Measurements from ENCODE around the gene SORCS1. TPM values are rescaled to one million over a fixed set of nuclear protein-coding genes. Genes with fewer than 3 reads are reported as not detected.

The SORCS1 gene
- total and polyA plus RNA-seq, 2 experiments from 2014 or later = 2.9 to 8.9 TPM

DNA sequence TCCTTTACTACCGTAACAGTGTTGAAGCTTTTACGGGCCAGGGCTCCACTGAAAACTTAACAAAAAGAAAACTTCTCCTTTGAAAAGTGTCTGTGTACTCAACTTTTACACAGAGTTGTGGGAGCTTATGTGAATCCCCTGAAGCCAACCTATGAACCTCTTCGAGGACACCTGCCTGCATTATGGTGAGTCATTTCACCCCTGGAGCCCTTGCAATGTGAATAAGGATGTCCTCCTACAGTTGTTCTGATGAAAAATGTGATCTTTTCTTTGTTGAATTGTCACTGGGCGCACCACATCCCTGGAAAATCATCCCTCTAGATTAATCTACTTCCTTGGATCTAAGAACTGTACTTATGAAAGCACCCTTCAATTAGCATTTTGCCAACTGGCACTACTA is 93.2 kb downstream of the SORCS1 start (continued):
- TF ChIP-seq, protein P1, sequence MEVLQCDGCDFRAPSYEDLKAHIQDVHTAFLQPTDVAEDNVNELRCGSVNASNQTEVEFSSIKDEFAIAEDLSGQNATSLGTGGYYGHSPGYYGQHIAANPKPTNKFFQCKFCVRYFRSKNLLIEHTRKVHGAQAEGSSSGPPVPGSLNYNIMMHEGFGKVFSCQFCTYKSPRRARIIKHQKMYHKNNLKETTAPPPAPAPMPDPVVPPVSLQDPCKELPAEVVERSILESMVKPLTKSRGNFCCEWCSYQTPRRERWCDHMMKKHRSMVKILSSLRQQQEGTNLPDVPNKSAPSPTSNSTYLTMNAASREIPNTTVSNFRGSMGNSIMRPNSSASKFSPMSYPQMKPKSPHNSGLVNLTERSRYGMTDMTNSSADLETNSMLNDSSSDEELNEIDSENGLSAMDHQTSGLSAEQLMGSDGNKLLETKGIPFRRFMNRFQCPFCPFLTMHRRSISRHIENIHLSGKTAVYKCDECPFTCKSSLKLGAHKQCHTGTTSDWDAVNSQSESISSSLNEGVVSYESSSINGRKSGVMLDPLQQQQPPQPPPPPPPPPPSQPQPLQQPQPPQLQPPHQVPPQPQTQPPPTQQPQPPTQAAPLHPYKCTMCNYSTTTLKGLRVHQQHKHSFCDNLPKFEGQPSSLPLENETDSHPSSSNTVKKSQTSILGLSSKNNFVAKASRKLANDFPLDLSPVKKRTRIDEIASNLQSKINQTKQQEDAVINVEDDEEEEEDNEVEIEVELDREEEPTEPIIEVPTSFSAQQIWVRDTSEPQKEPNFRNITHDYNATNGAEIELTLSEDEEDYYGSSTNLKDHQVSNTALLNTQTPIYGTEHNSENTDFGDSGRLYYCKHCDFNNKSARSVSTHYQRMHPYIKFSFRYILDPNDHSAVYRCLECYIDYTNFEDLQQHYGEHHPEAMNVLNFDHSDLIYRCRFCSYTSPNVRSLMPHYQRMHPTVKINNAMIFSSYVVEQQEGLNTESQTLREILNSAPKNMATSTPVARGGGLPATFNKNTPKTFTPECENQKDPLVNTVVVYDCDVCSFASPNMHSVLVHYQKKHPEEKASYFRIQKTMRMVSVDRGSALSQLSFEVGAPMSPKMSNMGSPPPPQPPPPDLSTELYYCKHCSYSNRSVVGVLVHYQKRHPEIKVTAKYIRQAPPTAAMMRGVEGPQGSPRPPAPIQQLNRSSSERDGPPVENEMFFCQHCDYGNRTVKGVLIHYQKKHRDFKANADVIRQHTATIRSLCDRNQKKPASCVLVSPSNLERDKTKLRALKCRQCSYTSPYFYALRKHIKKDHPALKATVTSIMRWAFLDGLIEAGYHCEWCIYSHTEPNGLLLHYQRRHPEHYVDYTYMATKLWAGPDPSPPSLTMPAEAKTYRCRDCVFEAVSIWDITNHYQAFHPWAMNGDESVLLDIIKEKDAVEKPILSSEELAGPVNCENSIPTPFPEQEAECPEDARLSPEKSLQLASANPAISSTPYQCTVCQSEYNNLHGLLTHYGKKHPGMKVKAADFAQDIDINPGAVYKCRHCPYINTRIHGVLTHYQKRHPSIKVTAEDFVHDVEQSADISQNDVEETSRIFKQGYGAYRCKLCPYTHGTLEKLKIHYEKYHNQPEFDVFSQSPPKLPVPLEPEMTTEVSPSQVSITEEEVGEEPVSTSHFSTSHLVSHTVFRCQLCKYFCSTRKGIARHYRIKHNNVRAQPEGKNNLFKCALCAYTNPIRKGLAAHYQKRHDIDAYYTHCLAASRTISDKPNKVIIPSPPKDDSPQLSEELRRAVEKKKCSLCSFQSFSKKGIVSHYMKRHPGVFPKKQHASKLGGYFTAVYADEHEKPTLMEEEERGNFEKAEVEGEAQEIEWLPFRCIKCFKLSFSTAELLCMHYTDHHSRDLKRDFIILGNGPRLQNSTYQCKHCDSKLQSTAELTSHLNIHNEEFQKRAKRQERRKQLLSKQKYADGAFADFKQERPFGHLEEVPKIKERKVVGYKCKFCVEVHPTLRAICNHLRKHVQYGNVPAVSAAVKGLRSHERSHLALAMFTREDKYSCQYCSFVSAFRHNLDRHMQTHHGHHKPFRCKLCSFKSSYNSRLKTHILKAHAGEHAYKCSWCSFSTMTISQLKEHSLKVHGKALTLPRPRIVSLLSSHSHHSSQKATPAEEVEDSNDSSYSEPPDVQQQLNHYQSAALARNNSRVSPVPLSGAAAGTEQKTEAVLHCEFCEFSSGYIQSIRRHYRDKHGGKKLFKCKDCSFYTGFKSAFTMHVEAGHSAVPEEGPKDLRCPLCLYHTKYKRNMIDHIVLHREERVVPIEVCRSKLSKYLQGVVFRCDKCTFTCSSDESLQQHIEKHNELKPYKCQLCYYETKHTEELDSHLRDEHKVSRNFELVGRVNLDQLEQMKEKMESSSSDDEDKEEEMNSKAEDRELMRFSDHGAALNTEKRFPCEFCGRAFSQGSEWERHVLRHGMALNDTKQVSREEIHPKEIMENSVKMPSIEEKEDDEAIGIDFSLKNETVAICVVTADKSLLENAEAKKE (CRISPR knock-in tag; IDR thresholded peaks at IDR 0.05) = no peak
- no peak for TF ChIP-seq ZNF331 (CRISPR knock-in tag; IDR thresholded peaks at IDR 0.05; ENCODE audit: low read depth)
- no peak for TF ChIP-seq ZNF114 (CRISPR knock-in tag; IDR thresholded peaks at IDR 0.05)

DNA sequence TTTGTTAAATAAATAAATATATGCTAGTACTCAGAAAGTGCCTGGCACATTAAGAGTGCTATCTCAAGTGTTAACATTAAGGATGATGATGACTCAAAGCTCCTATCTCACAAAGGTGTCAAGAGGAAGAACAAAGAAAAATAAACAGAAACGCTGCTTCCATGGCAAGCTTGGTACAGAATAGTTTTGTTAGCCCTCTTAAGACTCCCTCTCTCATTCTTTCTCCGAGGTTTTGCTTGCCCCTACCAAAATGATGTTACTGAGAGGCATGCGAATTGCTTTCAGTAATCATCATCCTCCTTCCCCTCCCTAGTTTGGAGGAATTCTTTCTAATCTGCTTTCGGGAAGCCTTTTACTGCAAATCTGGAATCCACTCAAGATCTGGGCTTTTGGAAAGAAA is 96.7 kb downstream of the SORCS1 start:
- no peak overlapping the region for H3K4me3 Mint-ChIP-seq
- H3K9me2 ChIP-seq (ENCODE audit: insufficient read depth) = no peaks in the 10 kb centered on the region
- H3K4me2 ChIP-seq = no peak overlapping the region
- H3K36me3 ChIP-seq (ENCODE audit: insufficient read depth) = no peaks in the 10 kb centered on the region
- H3K9me3 Mint-ChIP-seq = no peaks in the 10 kb centered on the region
- H2AFZ ChIP-seq = no peak overlapping the region
- H3K4me1 Mint-ChIP-seq = peaks cover 19% of the 10 kb centered on the region
- H3K27ac Mint-ChIP-seq = no peak overlapping the region
- H3K27ac ChIP-seq (ENCODE audit: low read depth) = no peak overlapping the region
- no peaks in the 10 kb centered on the region for H3K27me3 Mint-ChIP-seq (ENCODE audit: insufficient read depth, low read depth, poor library complexity)
- ATAC-seq (no peak), DNase-seq (ENCODE audit: low spot score) (no peak)
- no peaks in the 10 kb centered on the region for H3F3A ChIP-seq (replicated peaks; ENCODE audit: low read depth)
- H3K79me2 ChIP-seq (replicated peaks; ENCODE audit: insufficient read depth) = no peaks in the 10 kb centered on the region
- no peaks in the 10 kb centered on the region for H3K36me3 Mint-ChIP-seq (ENCODE audit: low read depth)
- H3K27me3 ChIP-seq (ENCODE audit: insufficient read depth) = no peaks in the 10 kb centered on the region
- no peak overlapping the region for H3K4me3 ChIP-seq
- peaks cover 13% of the 10 kb centered on the region for H3K4me1 ChIP-seq (ENCODE audit: insufficient read depth)
- 0 out of 2 replicates have a peak, but pooled peaks cover 5% of the 10 kb centered on the region for H4K20me1 ChIP-seq (replicated peaks; ENCODE audit: insufficient read depth)
- TF ChIP-seq, protein P1 (CRISPR knock-in tag; IDR thresholded peaks at IDR 0.05) = no peak
- TF ChIP-seq POLR2AphosphoS5 (IDR thresholded peaks at IDR 0.05; ENCODE audit: low read depth) = no peak
- TF ChIP-seq ZNF114 (CRISPR knock-in tag; IDR thresholded peaks at IDR 0.05) = no peak
- TF ChIP-seq, protein P2, sequence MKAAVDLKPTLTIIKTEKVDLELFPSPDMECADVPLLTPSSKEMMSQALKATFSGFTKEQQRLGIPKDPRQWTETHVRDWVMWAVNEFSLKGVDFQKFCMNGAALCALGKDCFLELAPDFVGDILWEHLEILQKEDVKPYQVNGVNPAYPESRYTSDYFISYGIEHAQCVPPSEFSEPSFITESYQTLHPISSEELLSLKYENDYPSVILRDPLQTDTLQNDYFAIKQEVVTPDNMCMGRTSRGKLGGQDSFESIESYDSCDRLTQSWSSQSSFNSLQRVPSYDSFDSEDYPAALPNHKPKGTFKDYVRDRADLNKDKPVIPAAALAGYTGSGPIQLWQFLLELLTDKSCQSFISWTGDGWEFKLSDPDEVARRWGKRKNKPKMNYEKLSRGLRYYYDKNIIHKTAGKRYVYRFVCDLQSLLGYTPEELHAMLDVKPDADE (IDR thresholded peaks at IDR 0.05) = no peak
- no peak for TF ChIP-seq EZH2phosphoT487 (IDR thresholded peaks at IDR 0.05; ENCODE audit: unreplicated experiment)

All from GM23338 (cell line).